DMS79 (cell line): ENCODE data around the gene SLC25A28.

Experiments
- DNase-seq: peaks from one replicate; lab custom pipeline; 2025; lab: John Stamatoyannopoulos, UW

Gene SLC25A28, protein sequence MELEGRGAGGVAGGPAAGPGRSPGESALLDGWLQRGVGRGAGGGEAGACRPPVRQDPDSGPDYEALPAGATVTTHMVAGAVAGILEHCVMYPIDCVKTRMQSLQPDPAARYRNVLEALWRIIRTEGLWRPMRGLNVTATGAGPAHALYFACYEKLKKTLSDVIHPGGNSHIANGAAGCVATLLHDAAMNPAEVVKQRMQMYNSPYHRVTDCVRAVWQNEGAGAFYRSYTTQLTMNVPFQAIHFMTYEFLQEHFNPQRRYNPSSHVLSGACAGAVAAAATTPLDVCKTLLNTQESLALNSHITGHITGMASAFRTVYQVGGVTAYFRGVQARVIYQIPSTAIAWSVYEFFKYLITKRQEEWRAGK

DNA sequence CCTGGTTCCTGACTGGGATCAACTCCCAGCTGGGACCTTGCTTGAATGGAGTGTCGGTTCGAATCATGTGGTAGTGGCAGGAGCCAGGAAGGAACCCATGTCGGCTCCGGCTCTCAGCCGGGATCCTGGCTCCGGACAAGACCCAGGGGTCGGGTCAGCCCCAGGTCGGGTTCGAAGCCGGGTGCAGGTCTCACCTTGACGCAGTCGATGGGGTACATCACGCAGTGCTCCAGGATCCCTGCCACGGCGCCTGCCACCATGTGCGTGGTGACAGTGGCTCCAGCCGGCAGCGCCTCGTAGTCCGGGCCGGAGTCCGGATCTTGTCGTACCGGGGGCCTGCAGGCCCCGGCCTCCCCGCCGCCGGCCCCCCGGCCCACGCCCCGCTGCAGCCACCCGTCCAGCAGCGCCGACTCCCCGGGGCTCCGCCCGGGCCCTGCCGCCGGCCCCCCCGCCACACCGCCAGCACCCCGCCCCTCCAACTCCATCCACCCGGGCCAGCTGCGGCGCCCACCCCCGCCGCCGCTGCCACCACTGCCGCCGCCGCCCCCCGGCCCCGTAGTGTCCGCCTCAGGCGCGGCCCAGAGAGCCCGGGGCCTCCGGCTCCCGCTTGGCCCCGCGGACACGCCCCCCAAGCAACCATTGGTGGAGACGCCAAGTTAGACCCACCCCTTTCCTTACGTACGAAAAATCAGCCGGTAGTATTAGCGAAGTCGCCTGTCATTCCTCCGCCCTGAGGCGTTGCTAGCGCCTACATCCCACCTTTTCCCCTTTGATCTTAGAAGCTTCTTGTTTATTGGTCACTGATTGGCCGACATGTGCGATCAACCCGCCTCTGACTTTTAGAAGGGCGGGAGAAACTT lies at the start of gene SLC25A28:
Gene SLC25A28, minus strand, starts transcription at position 589 of the 860 bp plus-strand sequence. Its CDS starts 104 bp downstream, at position 485.
- DNase-seq = peak; percentile 95

DNA sequence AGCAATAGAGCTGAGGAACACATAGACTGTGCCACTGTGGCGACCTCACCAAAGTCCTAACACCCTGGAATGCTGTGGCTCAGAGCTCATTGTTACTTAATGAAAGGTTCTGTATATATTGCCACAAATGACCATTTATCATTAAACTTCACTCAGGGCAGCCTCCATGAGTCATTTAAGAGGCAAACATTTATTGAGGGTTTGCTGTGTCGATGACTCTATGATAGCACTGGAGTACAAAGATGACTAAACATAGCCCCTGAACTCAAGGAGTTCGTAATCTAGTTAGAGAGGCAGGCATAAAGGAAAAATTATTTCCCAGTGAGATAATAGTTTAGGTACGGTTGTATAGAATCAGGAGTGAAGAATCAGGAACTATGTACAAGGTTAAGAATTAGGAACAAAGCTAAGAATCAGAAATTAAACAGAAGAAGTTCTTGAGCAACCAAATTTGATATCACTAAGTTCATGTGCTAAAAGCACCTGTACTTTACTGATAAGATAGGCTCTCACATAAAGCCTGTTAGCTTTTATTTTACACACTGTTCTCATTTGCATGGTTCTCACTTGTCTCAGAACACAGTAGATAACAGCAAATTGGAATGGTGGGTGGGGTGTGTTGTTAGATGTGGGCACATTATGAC lies 47.0 kb upstream of the SLC25A28 start:
- no peak for DNase-seq

DNA sequence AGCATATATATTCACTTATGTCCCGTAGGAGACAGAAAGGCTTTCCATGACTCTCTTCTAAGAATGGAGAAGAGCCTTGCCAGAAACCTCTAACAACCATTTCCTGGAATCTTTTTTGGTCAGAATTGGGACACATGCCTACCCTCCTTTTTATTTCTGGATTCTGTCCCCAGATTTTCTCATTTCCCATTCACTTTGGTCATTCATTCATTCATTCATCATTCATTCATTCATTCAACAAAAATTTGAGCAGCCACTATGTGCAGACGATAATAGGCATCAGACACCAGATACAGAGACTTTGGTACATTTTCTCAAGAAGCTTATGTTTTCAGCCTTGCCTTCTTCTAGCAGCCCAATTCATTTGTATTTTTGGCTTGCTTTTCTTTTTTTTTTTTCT lies 45.1 kb upstream of the SLC25A28 start:
- no peak for DNase-seq

DNA sequence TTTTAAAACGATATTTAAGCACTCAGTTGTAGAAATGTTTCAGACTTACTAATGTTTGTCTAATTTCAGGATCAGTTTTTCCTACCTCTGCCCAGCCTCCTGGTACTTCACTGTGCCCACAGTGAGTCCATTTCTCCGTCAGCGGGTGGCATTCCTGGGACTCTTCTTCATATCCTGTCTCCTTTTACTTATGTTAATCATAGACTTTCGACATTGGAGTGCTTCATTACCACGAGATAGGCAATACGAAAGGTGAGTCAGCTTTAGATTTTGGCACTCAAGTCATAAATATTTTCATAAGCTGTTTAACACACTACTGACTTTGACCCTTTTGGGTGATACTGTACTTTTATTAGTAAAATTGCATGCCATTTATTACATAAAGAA lies 41.1 kb upstream of the SLC25A28 start:
- DNase-seq = no peak

DNA sequence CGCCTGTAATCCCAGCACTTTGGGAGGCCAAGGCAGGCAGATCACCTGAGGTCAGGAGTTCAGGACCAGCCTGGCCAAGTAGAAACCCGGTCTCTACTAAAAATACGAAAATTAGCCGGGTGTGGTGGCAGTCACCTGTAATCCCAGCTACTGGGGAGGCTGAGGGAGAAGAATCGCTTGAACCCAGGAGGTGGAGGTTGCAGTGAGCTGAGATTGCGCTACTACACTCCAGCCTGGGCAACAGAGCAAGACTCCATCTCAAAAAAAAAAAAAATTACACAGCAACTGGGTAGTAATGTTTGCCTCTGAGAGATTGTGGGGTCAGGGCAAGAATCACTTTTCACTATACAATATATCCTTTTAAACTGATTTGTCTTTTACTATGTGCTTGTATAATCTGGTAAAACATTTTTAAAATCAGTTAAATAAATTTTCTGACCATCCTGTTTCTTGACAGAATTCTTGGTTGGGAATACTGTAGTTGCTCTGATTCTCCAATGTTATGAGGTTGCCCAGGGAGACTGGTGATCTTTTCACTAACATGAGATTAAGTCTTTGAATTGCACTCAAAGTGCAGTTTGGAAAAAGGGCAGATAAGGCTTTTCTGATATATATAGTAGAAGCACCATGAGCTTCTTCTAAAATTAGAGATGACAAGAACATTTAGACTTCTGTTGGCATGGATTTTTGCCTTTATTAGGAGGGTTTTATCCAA lies 40.6 kb upstream of the SLC25A28 start:
- DNase-seq = no peak

DNA sequence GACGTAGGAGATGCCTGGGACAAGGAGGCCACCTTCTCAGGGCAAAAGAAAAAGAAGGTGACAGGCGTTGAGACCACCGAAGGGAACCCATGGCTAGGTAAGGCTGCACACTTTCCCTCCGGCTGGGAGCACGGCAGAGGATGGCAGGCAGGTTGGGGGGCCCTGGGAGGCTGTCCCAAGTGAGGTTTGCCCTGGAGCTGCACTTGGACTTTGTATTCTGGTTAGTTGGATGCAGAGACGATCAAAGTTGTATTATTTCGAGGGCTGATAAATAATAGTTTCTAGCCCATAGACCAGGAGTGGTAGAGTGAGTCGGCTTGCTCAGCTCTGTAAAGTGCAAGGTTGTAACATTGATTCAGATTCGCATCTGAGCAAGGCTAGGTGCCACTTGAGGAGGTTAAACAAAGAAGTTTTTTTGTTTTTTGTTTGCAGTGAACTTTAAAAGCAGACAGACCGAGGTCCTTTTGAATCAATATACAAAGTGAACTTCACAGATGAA lies 39.7 kb upstream of the SLC25A28 start:
- no peak for DNase-seq

DNA sequence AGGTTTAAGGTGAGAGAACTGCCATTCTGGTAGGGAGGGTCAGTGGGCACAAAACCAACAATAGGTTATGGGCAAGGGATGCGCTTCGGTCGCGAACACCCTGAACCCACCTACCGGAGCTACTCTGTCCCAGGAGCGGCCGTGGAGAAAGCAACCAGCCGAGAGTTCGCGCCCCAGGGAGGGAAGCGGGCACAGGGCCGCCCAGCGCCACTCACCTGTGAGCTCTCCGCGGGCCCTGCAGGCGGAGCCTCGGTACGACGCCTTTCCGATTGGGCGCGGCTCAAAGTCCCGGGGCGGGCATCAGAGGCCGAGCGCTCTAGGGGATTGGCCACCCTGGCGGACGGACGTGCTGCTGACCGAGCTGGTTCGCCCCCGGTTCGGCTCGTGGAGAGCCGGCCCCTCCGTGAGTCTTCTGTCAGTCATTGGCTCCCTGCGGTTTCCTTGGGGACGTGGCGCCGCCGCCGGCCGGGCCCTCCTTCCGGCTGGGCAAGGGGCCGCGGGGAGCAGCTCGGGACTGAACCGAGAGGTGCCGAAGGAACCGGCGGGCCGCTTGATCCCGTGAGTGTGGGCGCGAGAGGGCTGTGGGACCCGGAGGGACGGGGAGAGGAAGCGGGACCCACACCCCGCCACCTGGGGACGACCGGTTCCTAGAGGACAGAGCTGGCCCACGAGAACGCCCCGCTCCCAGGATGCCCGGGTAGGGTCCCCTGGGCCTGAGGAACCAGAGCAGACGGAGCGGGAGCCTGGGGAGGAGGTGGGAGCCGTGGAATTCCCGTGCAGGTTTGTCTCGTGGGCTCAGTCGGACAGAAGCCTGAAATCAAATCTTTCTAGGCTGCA lies 39.0 kb upstream of the SLC25A28 start, which contains the start of gene ENTPD7:
Gene ENTPD7, plus strand, starts transcription at position 479 of the 837 bp plus-strand sequence. CDS start 448 bp downstream, outside the sequence.
- peak; percentile 85 for DNase-seq

DNA sequence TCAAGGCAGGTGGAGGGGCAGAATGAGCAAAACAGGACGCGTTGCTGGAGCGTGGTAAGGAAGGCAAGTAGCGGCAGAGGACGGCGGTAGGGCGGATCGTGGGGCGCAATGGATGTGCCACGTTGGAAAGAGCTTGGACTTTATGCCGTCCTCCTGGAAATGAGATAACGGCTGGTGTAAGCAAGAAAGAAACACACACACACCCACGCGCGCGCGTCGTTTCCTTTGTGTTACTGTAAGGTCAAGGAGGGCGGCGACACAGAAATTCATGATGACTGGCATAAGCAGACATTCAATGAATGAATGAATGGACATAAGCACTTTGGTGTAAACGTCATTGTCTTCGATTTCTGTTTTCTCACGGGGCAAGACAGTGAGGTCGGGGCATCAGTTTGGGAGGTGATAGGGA lies 38.4 kb upstream of the SLC25A28 start:
- no peak for DNase-seq

DNA sequence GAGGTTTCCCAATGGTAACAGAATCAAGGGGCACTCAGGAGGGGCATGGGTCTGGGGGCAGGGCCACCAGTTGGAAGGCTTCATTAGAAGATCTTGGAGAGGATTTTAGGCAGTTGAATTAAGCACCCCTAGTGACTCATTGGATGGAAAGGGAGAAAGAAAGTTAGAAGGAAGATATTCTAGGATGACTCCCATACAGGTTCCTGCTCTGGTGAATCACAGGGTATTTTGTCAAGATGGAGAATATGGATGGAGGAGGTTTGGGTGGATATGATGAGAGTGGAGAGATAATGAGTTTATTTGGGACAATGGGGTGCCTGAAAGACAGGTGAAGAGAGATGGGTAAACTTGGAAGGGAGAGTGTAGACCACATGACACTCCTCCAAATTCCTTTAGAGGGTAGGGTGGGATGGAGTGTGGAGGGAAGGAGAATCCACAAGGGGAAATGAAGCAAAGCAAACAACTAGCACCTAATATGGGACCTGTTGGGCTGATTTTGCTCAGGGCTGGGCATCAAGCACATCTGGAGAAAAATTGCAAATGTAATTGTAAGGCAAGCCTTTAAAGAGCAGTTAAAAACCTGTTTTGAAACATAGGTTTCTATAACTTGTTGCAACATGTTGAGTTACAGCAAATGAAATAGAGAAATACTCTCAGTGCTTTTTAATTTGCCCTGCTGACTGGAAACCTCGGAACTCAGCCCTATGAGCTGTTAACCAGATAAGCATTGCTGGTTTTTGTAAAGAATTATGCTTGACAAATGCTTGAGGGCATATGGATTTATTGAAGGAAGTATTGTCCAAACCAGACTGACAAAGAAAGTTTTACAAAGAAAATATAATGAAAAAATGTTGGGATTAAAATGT lies 36.2 kb upstream of the SLC25A28 start:
- DNase-seq = no peak

DNA sequence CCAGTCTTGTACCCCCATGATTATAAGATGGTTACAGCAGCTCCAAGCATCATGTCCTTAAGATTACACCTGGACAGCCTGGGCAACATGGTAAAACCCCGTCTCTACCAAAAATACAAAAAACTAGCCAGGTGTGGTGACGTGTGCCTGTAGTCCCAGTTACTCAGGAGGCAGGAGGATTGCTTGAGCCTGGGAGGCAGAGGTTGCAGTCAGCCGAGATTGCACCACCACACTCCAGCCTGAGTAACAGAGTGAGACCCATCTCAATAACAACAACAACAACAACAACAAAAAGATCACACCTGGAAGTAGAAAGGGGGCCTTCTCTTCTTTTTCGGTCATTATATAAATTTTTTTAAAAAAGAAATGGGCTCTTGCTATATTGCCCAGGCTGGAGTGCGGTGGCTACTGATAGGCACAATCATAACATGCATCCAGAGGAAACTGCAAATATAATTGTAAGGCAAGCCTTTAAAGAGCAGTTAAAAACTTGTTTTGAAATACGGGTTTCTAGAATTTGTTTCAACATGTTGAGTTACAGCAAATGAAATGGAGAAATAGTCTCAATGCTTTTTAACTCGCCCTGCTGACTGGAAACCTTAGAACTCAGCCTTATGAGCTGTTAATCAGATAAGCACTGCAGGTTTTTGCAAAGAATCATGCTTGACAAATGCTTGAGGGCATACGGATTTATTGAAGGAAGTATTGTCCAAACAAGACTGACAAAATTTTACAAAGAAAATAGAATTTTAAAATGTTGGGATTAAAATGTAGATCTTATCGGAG lies 34.3 kb upstream of the SLC25A28 start:
- no peak for DNase-seq

DNA sequence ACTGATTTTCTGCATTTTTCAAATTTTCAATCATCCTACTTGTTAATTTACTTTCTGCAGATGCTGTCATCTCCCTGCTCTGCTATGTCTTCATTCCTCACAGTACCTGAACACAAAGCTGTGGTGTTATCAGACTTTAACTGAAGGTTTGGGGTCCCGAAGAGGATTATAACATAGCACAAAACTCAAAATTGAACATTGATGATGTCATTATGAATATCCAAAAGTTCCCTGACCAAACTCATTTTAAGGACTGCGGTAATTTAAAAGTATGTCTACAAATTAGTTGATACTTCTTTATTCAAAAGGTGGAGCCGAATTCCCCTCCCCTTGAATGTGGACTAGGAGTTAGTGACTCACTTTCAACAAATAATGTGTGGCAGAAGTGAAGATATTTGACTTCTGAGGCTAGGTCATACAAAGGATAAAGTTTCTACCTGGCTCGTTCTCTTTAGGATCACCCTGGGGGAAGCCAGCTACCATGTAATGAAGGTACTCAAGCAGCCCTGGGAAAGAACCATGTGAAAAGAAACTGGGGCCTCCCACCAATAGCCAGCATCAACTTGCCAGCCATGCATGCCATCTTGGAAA lies 32.7 kb upstream of the SLC25A28 start:
- no peak for DNase-seq

DNA sequence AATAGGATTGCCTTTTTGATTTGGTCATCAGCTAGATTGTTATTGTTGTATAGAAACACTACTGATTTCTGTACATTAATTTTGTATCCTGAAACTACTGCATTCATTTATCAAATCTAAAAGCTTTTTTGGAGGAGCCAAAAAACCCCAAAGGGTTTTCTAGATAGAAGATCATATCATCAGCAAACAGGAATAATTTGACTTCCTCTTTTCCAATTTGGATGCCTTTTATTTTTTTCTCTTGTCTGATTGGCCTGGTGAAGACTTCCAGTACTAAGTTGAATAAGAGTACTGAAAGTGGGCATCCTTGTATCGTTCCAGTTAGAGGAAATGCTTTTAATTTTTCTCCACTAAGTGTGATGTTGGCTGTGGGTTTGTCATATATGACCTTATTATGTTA lies 28.5 kb upstream of the SLC25A28 start:
- no peak for DNase-seq

DNA sequence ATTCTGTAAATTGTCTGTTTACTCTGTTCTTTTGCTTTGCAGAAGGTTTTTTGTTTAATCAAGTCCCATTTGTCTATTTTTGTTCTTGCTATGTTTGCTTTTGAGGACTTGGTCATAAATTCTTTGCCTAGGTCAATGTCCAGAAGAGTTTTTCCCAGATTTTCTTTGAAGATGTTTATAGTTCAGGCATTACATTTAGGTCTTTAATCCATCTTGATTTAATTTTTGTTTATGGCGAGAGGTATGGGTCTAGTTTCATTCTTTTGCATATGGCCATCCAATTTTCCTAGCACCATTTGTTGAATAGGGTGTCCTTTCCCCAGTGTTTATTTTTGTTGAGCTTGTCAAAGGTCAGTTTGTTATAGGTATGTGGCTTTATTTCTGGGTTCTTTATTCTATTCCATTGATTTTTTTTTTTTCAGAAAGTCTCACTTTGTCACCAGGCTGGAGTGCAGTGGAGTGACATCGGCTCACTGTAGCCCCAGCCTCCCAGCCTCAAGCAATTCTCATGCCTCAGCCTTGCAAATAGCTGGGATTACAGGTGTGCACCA lies 27.4 kb upstream of the SLC25A28 start:
- no peak for DNase-seq

DNA sequence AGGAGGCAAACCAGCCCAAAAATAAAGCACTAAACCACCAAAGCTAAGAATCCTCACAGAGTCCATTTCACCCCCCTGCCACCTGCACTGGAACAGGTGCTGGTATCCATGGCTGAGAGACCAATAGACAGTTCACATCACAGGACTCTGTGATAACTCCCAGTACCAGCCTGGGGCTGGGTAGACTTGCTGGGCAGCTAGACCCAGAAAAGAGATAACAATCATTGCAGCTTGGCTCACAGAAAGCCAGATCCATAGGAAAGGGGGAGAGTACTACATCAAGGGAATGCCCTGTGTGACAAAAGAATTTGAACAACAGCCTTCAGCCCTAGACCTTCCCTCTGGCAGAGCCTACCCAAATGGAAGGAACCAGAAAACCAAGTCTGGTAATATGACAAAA lies 13.6 kb upstream of the SLC25A28 start:
- DNase-seq = no peak

DNA sequence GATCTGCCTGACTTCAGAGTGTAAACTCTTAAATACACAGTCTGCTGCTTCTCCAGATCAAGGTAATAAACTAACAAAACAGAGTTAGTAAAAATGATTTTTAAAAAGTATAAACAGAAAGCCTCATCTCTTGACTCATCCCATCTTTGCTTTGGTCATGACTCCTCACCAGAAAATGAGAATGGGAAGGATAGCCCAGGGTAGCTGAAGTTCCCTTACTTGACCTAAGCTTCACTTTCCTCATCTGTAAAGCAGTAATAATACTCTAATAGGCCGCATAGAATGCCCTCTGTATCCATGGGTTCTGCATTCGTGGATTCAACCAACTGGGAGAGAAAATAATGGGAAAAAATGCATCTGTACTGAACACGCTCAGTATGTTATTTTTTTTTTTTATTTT lies 11.3 kb upstream of the SLC25A28 start:
- DNase-seq = no peak

DNA sequence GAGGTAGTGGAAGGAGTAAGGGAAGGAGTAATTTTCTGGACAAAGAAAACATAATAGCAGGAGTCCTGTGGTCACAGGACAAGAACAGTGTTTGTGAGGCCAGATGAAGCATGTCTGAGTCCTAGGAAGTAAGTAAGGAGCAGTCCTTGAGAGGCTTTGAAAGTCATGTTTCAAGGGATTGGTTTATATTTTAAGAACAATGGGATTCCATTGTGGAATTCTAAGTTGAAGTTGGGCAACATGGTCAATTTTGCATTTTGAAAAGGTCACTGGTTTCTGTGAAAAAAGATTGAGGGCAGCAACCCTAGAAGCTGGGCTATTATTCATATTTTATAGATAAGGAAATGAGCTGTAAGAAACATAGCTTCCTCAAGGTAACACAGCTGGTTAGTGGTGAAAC lies 10.8 kb upstream of the SLC25A28 start:
- DNase-seq = no peak

DNA sequence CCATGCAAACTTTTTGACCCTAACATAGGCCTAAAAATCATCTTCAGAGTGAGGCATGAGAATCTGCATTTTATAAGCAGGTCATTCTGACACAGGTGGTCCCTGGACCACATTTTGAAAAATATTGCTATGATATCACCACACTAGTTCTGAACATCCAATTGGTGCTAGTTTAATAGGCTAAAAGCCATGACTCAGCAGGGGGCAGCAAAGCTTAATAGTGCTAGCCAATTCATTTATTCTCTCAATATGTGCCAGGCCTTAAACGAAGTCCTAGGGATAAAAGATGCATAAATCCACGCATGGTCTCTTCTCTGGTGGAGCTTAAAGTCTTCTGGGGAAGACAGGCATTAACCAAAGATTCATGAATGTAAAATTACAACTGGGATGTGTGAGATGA lies 10.2 kb upstream of the SLC25A28 start:
- DNase-seq = no peak

DNA sequence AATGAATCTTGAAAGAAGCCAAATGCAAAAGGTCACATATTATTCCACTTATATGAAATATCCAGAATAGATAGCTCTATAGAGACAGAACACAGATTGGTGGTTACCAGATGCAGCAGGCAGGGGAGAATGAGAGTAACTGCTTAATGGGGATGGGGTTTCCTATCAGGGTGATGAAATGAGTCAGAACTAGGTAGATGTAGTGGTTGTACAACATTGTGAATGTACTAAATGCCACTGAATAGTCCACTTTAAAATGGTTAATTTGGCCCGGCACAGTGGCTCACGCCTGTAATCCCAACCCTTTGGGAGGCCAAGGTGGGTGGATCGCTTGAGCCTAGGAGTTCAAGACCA lies 9.4 kb upstream of the SLC25A28 start:
- DNase-seq = no peak
